Measurements from ENCODE around the gene EIF4E.

DNA sequence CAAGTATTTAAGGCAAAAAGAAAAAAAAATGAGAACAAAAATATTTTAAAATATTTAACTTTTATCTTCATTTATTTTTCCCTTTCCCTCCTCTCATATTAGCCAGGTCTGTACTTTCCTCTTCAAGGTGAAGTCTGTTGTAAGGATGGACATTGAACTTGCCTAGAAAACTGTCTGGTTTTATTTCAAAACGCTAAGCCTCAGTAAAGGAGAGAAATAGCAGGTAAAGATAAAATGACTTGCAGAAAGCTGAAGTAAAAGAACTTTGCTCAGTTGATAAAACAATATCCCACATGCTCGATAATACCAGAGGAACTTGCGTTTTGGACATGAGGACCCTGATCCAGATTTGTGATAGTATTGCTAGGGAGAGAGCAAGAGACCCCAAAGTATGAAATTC lies 38.0 kb upstream of the EIF4E start:
- no peak for TF ChIP-seq CTCF (IDR thresholded peaks at IDR 0.05; ENCODE audit: poor library complexity)
- TF ChIP-seq EZH2 (IDR thresholded peaks at IDR 0.05; ENCODE audit: borderline replicate concordance), result no peak
- no peak for TF ChIP-seq EZH2phosphoT487 (IDR thresholded peaks at IDR 0.05; ENCODE audit: low read depth, severe bottlenecking, unreplicated experiment)

Measured in hepatocyte (in vitro differentiated cells).